ENCODE data around the gene ALK.

DNA sequence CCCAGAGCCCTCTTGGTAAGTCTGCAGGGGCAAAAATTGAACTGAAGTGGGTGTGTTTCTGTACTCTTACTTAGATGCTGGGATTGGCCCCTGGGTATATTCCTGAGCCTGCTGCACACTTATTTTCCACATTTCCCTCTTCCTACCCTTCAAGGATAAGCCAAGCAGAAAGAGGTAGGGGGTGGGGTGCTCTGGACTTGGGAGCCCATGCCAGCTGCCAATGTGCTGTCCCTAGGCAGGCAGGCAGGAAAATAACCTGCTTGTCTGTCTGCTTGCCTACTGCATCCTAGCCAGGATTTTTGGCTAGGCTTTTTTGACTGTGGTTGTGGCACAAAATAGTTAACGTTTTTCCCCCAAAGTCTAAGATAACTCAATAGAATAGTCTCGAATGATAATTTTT, 234.3 kb downstream of the ALK start:
- TF ChIP-seq POLR2AphosphoS5 (IDR thresholded peaks at IDR 0.05; ENCODE audit: borderline replicate concordance, low read depth, low read length) (no peak), EZH2 (IDR thresholded peaks at IDR 0.05) (no peak), FOXP2 (optimal IDR thresholded peaks at IDR 0.05; ENCODE audit: control extremely low read depth, extremely low read length, insufficient read depth) (no peak)
